ENCODE results near the gene C14orf93. TPM values are rescaled to one million over a fixed set of nuclear protein-coding genes. Genes with fewer than 3 reads are reported as not detected.

Gene C14orf93
- total RNA-seq, 1 experiment from 2014 or later = 9.9 TPM

- CTCF ChIA-PET = no interaction called here
- no peaks in the 10 kb centered on the region for H3K4me1 ChIP-seq (ENCODE audit: insufficient read depth, low read length, poor library complexity, severe bottlenecking)
- POLR2A ChIA-PET (ENCODE audit: low non-redundant PET) = interaction anchor here (0.6 kb wide), 1 partner anchor 1842 kb away, joined by 3 read pairs; no protein-coding TSS in a partner anchor
- TF ChIP-seq EZH2 (IDR thresholded peaks at IDR 0.05; ENCODE audit: borderline replicate concordance, low read depth, low read length, poor library complexity, severe bottlenecking) (no peak), CTCF (conservative IDR thresholded peaks at IDR 0.05; ENCODE audit: low read depth, low read length) (no peak)
- no peaks in the 10 kb centered on the region for H3K27me3 ChIP-seq (replicated peaks; ENCODE audit: insufficient read depth, low read depth, low read length, poor library complexity)
- no peak overlapping the region for H3K27ac ChIP-seq (ENCODE audit: low read depth, low read length, poor library complexity, severe bottlenecking)
- no peak for DNase-seq (ENCODE audit: low spot score)
- H3K36me3 ChIP-seq (ENCODE audit: insufficient read depth, low read length, poor library complexity, severe bottlenecking) = peaks cover 45% of the 10 kb centered on the region
- intact Hi-C loops (cut with micrococcal nuclease; ENCODE audit: unreplicated experiment) = no loop called here
- no TSS peak for BruUV-seq (replicated peaks)
- H3K4me3 ChIP-seq (ENCODE audit: low read depth, low read length, poor library complexity, severe bottlenecking) = no peak overlapping the region
- H3K9me3 ChIP-seq (ENCODE audit: low read depth, low read length, poor library complexity, severe bottlenecking) = no peaks in the 10 kb centered on the region
Measured at GRCh38 chr14:22945642-22946041, 64.3 kb downstream of the C14orf93 start.

GRCh38 chr14:22939684-22940083 lies 70.3 kb downstream of the C14orf93 start:
- H3K36me3 ChIP-seq (ENCODE audit: insufficient read depth, low read length, poor library complexity, severe bottlenecking) = no peaks in the 10 kb centered on the region
- no peaks in the 10 kb centered on the region for H3K9me3 ChIP-seq (ENCODE audit: low read depth, low read length, poor library complexity, severe bottlenecking)
- CTCF ChIA-PET = interaction anchor here (0.7 kb wide), 1 partner anchor 108 kb away, joined by 4 read pairs; no protein-coding TSS in a partner anchor
- H3K27me3 ChIP-seq (replicated peaks; ENCODE audit: insufficient read depth, low read depth, low read length, poor library complexity) = no peaks in the 10 kb centered on the region
- no peak overlapping the region for H3K4me3 ChIP-seq (ENCODE audit: low read depth, low read length, poor library complexity, severe bottlenecking)
- TF ChIP-seq EZH2 (IDR thresholded peaks at IDR 0.05; ENCODE audit: borderline replicate concordance, low read depth, low read length, poor library complexity, severe bottlenecking) (no peak), CTCF (conservative IDR thresholded peaks at IDR 0.05; ENCODE audit: low read depth, low read length) (no peak)
- no peak overlapping the region for H3K27ac ChIP-seq (ENCODE audit: low read depth, low read length, poor library complexity, severe bottlenecking)
- no peaks in the 10 kb centered on the region for H3K4me1 ChIP-seq (ENCODE audit: insufficient read depth, low read length, poor library complexity, severe bottlenecking)
- DNase-seq (ENCODE audit: low spot score) = no peak
- POLR2A ChIA-PET (ENCODE audit: low non-redundant PET) = no interaction called here
- BruUV-seq (replicated peaks) = no TSS peak
- intact Hi-C loops (cut with micrococcal nuclease; ENCODE audit: unreplicated experiment) = no loop called here

Other genes starting within 250 kb of the C14orf93 start
- gene OXA1L, start 243.5 kb downstream of the C14orf93 start, total RNA-seq (2021) = 103 and 107 TPM in 2 replicates
- 1.9 and 2.3 TPM in 2 replicates for gene SLC7A7, start 194.7 kb downstream of the C14orf93 start, total RNA-seq (2021)
- gene MRPL52, start 180.3 kb downstream of the C14orf93 start, total RNA-seq (2021) = 169 and 187 TPM in 2 replicates
- 91.3 and 110 TPM in 2 replicates for gene MMP14, start 173.6 kb downstream of the C14orf93 start, total RNA-seq (2021)
- gene LRP10, start 138.4 kb downstream of the C14orf93 start, total RNA-seq (2021) = 7.8 and 11.8 TPM in 2 replicates
- gene REM2, start 126.9 kb downstream of the C14orf93 start, total RNA-seq (2021) = 0.15 TPM in 1 of 2 replicates, not detected in the other
- 105 and 118 TPM in 2 replicates for gene RBM23, start 91.0 kb downstream of the C14orf93 start, total RNA-seq (2021)
- gene PRMT5, start 80.8 kb downstream of the C14orf93 start, total RNA-seq (2021) = 244 and 273 TPM in 2 replicates
- gene HAUS4, start 53.1 kb downstream of the C14orf93 start, total RNA-seq (2021) = 62.7 and 73.9 TPM in 2 replicates
- 37.6 and 43.6 TPM in 2 replicates for gene AJUBA, start 27.6 kb downstream of the C14orf93 start, total RNA-seq (2021)
- gene PSMB5, start 24.8 kb upstream of the C14orf93 start, total RNA-seq (2021) = 491 and 500 TPM in 2 replicates
- not detected in 2 replicates for gene PSMB11, start 32.1 kb upstream of the C14orf93 start, total RNA-seq (2021)
- 44.8 and 47.0 TPM in 2 replicates for gene CDH24, start 47.4 kb upstream of the C14orf93 start, total RNA-seq (2021)
- 325 and 339 TPM in 2 replicates for gene ACIN1, start 85.0 kb upstream of the C14orf93 start, total RNA-seq (2021)
- gene C14orf119, start 85.4 kb upstream of the C14orf93 start, total RNA-seq (2021) = 50.3 and 54.5 TPM in 2 replicates
- not detected in 2 replicates for gene CIROP, start 94.8 kb upstream of the C14orf93 start, total RNA-seq (2021)
- not detected in 2 replicates for gene CEBPE, start 109.1 kb upstream of the C14orf93 start, total RNA-seq (2021)
- 18.3 and 24.8 TPM in 2 replicates for gene SLC7A8, start 173.5 kb upstream of the C14orf93 start, total RNA-seq (2021)
- gene RNF212B, start 227.8 kb upstream of the C14orf93 start, total RNA-seq (2021) = not detected in 2 replicates